Glutamatergic neuron (in vitro differentiated cells): ENCODE results near the gene GPR143. TPM values are rescaled to one million over a fixed set of nuclear protein-coding genes. Genes with fewer than 3 reads are reported as not detected.

ENCODE experiments used
- DNase-seq: peaks from one replicate; pipeline ENCODE4 v3.0.0; 2022
- H3K27ac Mint-ChIP-seq: one replicate; pipeline ENCODE4 v1.8.0; 2020; ENCODE audit warnings: mild to moderate bottlenecking, mixed read lengths, inconsistent platforms; ENCODE audit not compliant: unreplicated experiment
- H3K27me3 Mint-ChIP-seq: one replicate; pipeline ENCODE4 v1.8.0; 2020; ENCODE audit warnings: mild to moderate bottlenecking, moderate library complexity, mixed read lengths, inconsistent platforms; ENCODE audit not compliant: unreplicated experiment
- H3K36me3 Mint-ChIP-seq: one replicate; pipeline ENCODE4 v1.8.0; 2020; ENCODE audit warnings: mild to moderate bottlenecking, mixed read lengths, inconsistent platforms; ENCODE audit not compliant: unreplicated experiment
- H3K4me1 Mint-ChIP-seq: one replicate; pipeline ENCODE4 v1.8.0; 2020; ENCODE audit warnings: mild to moderate bottlenecking, low read depth, mixed read lengths, inconsistent platforms; ENCODE audit not compliant: unreplicated experiment
- H3K4me3 Mint-ChIP-seq: one replicate; pipeline ENCODE4 v1.8.0; 2020; ENCODE audit warnings: mild to moderate bottlenecking, mixed read lengths, inconsistent platforms; ENCODE audit not compliant: unreplicated experiment
- H3K9me3 Mint-ChIP-seq: one replicate; pipeline ENCODE4 v1.8.0; 2020; ENCODE audit warnings: mild to moderate bottlenecking, moderate library complexity, mixed read lengths, inconsistent platforms; ENCODE audit not compliant: unreplicated experiment
- total RNA-seq: library from RNA; stranded (reverse); fragmentation: NEBNext Ultra II Directional; extraction: Animal tissue kit (Norgen Biotek cat#: 25700); gene quantifications from one replicate; pipeline ENCODE4 v1.2.1, GENCODE V29; 2021; ENCODE audit not compliant: unreplicated experiment
- TF ChIP-seq, protein P1 (sequence below): fragments of 200-600 bp; sonication (generic); IDR thresholded peaks from one replicate; pipeline ENCODE4 v1.5.0; 2021; ENCODE audit not compliant: partially characterized antibody, unreplicated experiment

The GPR143 gene
- total RNA-seq, 1 donor from 2014 or later, result not detected

DNA sequence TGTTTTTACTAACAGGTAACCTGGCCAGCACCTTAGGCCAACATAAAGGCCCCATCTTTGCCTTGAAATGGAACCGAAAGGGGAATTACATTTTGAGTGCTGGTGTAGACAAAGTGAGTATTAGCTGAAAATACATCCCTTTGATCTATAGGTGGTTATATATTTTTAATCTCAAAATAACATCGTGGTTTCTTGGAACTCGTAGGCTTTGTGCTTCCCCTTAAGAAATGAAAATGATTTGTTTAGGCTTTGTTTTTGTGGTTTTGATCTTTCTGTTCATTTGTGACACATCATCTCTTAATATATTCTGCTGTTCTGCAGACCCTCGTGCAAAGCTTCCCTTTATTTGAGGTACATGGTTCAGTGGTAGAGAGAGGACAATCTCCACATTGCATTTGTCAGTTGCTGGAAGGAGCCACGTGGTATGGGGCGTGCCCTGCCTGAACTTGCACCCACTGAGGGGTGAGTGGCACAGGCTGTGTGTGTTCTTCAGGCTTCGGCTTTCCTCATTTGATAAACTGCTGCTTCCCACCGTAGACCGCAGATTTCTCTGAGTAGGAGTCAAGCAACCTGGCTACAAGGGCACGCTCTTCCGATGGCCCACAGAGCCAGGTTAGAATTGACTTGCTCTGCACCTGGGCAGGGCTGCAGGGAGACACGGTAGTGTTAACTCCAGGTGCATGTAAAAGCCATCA lies 72.2 kb downstream of the GPR143 start:
- H3K27ac Mint-ChIP-seq, result no peak overlapping the region
- no peaks in the 10 kb centered on the region for H3K27me3 Mint-ChIP-seq
- no peak for DNase-seq
- TF ChIP-seq, protein P1, sequence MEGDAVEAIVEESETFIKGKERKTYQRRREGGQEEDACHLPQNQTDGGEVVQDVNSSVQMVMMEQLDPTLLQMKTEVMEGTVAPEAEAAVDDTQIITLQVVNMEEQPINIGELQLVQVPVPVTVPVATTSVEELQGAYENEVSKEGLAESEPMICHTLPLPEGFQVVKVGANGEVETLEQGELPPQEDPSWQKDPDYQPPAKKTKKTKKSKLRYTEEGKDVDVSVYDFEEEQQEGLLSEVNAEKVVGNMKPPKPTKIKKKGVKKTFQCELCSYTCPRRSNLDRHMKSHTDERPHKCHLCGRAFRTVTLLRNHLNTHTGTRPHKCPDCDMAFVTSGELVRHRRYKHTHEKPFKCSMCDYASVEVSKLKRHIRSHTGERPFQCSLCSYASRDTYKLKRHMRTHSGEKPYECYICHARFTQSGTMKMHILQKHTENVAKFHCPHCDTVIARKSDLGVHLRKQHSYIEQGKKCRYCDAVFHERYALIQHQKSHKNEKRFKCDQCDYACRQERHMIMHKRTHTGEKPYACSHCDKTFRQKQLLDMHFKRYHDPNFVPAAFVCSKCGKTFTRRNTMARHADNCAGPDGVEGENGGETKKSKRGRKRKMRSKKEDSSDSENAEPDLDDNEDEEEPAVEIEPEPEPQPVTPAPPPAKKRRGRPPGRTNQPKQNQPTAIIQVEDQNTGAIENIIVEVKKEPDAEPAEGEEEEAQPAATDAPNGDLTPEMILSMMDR, result no peak
- H3K4me1 Mint-ChIP-seq, result no peaks in the 10 kb centered on the region
- no peak overlapping the region for H3K4me3 Mint-ChIP-seq
- H3K9me3 Mint-ChIP-seq, result no peaks in the 10 kb centered on the region
- H3K36me3 Mint-ChIP-seq, result no peaks in the 10 kb centered on the region

DNA sequence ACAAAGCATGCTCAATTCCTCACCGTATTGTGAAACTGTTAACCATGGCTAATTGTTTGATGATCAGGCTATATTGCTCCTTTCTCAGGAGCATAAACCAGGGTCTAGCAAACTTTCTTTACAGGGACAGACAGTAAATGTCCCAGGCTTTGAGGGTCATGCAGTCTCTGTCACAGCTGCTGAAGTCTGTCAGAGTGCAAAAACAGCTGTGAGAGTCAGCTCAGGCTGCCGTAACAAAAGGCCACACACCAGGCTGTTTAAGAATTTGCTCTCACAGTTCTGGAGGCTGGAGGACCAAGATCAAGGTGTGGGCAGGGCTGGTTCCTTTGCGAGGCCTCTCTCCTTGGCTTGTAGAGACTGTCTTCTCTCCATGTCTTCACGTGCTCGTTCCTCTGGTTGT lies 75.6 kb downstream of the GPR143 start:
- Mint-ChIP-seq H3K4me1 (no peaks in the 10 kb centered on the region), H3K9me3 (no peaks in the 10 kb centered on the region), H3K27me3 (no peaks in the 10 kb centered on the region), H3K27ac (no peak overlapping the region), H3K36me3 (peaks cover 4% of the 10 kb centered on the region), H3K4me3 (no peak overlapping the region)
- TF ChIP-seq, protein P1, result no peak
- no peak for DNase-seq

DNA sequence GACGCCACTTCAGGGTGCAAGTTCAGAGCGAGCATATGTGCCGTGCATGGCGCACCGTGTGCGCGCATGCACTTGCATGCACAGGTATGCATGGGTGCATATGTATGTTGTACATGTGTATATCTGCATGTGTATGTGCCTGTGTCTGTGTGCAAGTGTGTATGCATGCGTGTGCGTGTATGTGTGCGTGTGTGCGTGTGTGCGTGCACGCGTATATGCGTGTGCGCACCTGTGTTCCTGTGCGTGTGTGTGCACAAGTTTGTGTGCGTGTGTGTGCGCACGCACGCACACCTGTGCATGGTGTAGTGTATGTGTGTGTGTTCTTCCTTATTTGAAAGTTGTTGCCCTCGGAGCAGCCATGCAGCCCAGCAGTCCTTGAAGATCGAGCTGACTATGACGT lies 76.8 kb downstream of the GPR143 start:
- H3K4me1 Mint-ChIP-seq, result no peaks in the 10 kb centered on the region
- H3K36me3 Mint-ChIP-seq, result peaks cover 4% of the 10 kb centered on the region
- no peak for DNase-seq
- TF ChIP-seq, protein P1, result no peak
- no peak overlapping the region for H3K4me3 Mint-ChIP-seq
- H3K9me3 Mint-ChIP-seq, result no peaks in the 10 kb centered on the region
- no peak overlapping the region for H3K27ac Mint-ChIP-seq
- no peaks in the 10 kb centered on the region for H3K27me3 Mint-ChIP-seq

DNA sequence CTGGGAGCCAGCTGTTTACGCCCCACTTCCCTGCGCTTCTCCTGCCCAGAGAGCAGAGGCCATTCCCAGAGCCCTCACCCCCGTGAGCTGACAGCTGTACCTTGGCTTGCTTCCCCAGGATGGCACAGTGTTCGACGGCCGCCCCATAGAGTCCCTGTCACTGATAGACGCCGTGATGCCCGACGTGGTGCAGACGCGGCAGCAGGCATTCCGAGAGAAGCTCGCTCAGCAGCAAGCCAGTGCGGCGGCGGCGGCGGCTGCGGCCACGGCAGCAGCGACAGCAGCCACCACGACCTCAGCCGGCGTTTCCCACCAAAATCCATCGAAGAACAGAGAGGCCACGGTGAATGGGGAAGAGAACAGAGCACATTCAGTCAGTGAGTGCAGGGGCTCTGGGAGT lies 77.7 kb downstream of the GPR143 start:
- DNase-seq, result no peak
- Mint-ChIP-seq H3K9me3 (no peaks in the 10 kb centered on the region), H3K4me3 (no peak overlapping the region), H3K27ac (no peak overlapping the region), H3K27me3 (no peaks in the 10 kb centered on the region), H3K4me1 (no peaks in the 10 kb centered on the region), H3K36me3 (peaks cover 4% of the 10 kb centered on the region)
- TF ChIP-seq, protein P1, result no peak

DNA sequence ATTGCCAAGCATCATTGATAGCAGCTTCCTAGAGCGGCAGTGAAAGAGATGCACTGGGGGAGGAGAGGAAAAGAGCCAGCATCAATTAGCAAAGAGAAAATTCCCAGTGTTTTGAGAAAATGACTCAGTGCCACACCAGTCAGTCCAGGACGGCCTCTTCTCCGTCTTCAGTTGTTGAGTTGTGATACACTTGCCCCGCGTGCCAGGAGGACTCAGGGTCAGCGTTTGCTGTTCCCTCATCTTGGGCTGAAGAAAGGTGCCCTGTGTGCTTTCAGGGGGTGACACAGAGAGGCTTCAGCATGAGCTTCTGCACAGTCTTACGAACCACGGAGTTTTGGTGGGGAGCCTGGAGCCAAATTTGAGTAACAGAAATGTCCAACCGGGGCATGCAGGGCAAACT lies 82.3 kb downstream of the GPR143 start:
- DNase-seq, result no peak
- TF ChIP-seq, protein P1, result no peak
- H3K36me3 Mint-ChIP-seq, result peaks cover 4% of the 10 kb centered on the region

More for the DNA sequence above, 82.3 kb downstream of the GPR143 start:
- no peaks in the 10 kb centered on the region for H3K9me3 Mint-ChIP-seq
- H3K27me3 Mint-ChIP-seq, result peaks cover 3% of the 10 kb centered on the region
- H3K4me3 Mint-ChIP-seq, result no peak overlapping the region
- H3K27ac Mint-ChIP-seq, result no peak overlapping the region
- H3K4me1 Mint-ChIP-seq, result no peaks in the 10 kb centered on the region
